ENCODE results near the gene HPS4. TPM values are rescaled to one million over a fixed set of nuclear protein-coding genes. Genes with fewer than 3 reads are reported as not detected.
A peak's percentile ranks its signal among the peaks of the same experiment; 100 is the strongest.

HPS4 gene
- polyA plus RNA-seq, 1 of the 3 experiments (the other 2 are of a cell fraction): 22.5 TPM

DNA sequence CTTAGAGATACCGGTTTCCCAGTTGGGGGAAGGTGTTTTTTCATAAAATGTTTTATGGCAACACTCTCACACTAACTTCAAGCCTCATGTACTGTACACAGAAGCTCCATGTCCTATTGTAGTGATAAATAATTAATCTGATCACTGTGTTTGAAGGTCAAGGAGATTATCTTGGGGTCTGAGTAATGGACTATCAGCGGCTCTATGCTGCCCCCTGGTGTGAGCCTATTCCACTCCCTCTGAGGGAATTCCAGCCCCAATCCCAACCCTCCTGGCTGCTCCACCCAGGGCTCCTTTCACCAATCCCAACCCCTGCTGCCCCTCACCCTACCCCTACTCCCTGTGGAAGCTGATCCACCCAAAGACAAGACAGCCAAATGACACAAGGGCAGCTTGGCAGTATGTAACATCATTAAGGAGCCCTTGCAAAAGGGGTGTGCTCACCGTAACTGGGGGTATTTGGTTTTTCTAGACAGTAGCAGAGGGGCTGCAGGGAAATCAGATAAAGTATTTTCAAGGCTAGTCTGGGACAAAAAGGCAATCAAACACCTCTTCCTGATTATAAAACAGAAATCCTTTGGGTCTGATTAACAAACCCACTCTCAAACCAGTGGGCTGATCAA is 22.3 kb downstream of the HPS4 start:
- Histone ChIP-seq H3F3A (replicated peaks; ENCODE audit: insufficient read depth) (peaks cover 3% of the 10 kb centered on the region), H3K4me2 (no peak overlapping the region), H3K4me1 (ENCODE audit: control insufficient read depth in 1 of 2, insufficient read depth in 2 of 2, low read depth in 1 of 2, low read length in 1 of 2) (peaks cover 0 to 2% of the 10 kb centered on the region in 2 experiments; a peak in 2 of 4 replicates), H2AFZ (ENCODE audit: low read depth) (no peak overlapping the region), H4K20me1 (ENCODE audit: insufficient read depth) (peaks cover 5% of the 10 kb centered on the region), H3K36me3 (replicated peaks in 1 of 2; ENCODE audit: control insufficient read depth in 1 of 2, insufficient read depth in 2 of 2, low read length in 1 of 2) (peaks cover 14 to 74% of the 10 kb centered on the region in 2 experiments), H3K9me2 (no peaks in the 10 kb centered on the region), H3K27me3 (ENCODE audit: insufficient read depth) (no peaks in the 10 kb centered on the region), H3K9ac (no peak overlapping the region), H3K9me3 (no peaks in the 10 kb centered on the region), H3K27ac (ENCODE audit: low read depth in 2 of 2, low read length in 1 of 2) (no peak overlapping the region), H3K4me3 (ENCODE audit: low read depth in 2 of 2, low read length in 1 of 2) (no peak overlapping the region; a peak in 1 of 4 replicates), H3K79me2 (ENCODE audit: insufficient read depth) (peaks cover 8% of the 10 kb centered on the region)
- POLR2A ChIA-PET: no interaction called here
- TF ChIP-seq SMC3 (IDR thresholded peaks at IDR 0.05; ENCODE audit: low read depth, low read length): peak; percentile 90
- peak; percentile 93 for TF ChIP-seq CTCF (IDR thresholded peaks at IDR 0.05)
- TF ChIP-seq FOXM1 (IDR thresholded peaks at IDR 0.05; ENCODE audit: low read depth): no peak
- no peak for TF ChIP-seq FOXJ3 (CRISPR knock-in tag; IDR thresholded peaks at IDR 0.05)
- no peak for TF ChIP-seq REST (IDR thresholded peaks at IDR 0.05; ENCODE audit: low read depth, low read length)
- peak; percentile 80 for TF ChIP-seq RAD21 (IDR thresholded peaks at IDR 0.05; ENCODE audit: low read length)
- 33% methylated on average over 3 of the region's 3 CpGs for WGBS (ENCODE audit: low lambda C conversion rate)
- DNase-seq: peak; percentile 84
- CTCF ChIA-PET: interaction anchor here (0.6 to 6.2 kb wide), 49 partner anchors 8 to 687 kb away, joined by 3 to 99 read pairs (median 7); partner anchors contain the start of genes HPS4 and SRRD

GRCh38 chr22:26460202-26460601 is 23.4 kb downstream of the HPS4 start:
- H3K36me3 ChIP-seq (replicated peaks in 1 of 2; ENCODE audit: control insufficient read depth in 1 of 2, insufficient read depth in 2 of 2, low read length in 1 of 2): peaks cover 12 to 65% of the 10 kb centered on the region in 2 experiments
- ChIA-PET CTCF (interaction anchor here (0.6 to 6.2 kb wide), 36 partner anchors 8 to 687 kb away, joined by 3 to 99 read pairs (median 7); partner anchors contain the start of genes HPS4 and SRRD), POLR2A (no interaction called here)
- H3K27ac ChIP-seq (ENCODE audit: low read depth in 2 of 2, low read length in 1 of 2): no peak overlapping the region
- no peak for DNase-seq
- H3F3A ChIP-seq (replicated peaks; ENCODE audit: insufficient read depth): peaks cover 3% of the 10 kb centered on the region
- peaks cover 0 to 2% of the 10 kb centered on the region in 2 experiments; a peak in 2 of 4 replicates for H3K4me1 ChIP-seq (ENCODE audit: control insufficient read depth in 1 of 2, insufficient read depth in 2 of 2, low read depth in 1 of 2, low read length in 1 of 2)
- H3K27me3 ChIP-seq (ENCODE audit: insufficient read depth): no peaks in the 10 kb centered on the region
- H4K20me1 ChIP-seq (ENCODE audit: insufficient read depth): peaks cover 5% of the 10 kb centered on the region
- H3K79me2 ChIP-seq (ENCODE audit: insufficient read depth): peaks cover 8% of the 10 kb centered on the region
- no peaks in the 10 kb centered on the region for H3K9me2 ChIP-seq
- H3K4me2 ChIP-seq: no peak overlapping the region
- no peak overlapping the region for H2AFZ ChIP-seq (ENCODE audit: low read depth)
- H3K4me3 ChIP-seq (ENCODE audit: low read depth in 2 of 2, low read length in 1 of 2): no peak overlapping the region
- H3K9ac ChIP-seq: no peak overlapping the region
- 90% methylated on average over 6 of the region's 6 CpGs for WGBS (ENCODE audit: low lambda C conversion rate)
- H3K9me3 ChIP-seq: no peaks in the 10 kb centered on the region
- no peak for TF ChIP-seq TEAD4 (IDR thresholded peaks at IDR 0.05; ENCODE audit: borderline replicate concordance, insufficient read depth)
- no peak for TF ChIP-seq MEF2A (IDR thresholded peaks at IDR 0.05; ENCODE audit: borderline replicate concordance, low read depth)
- TF ChIP-seq FOSL2 (IDR thresholded peaks at IDR 0.05; ENCODE audit: borderline replicate concordance, low read depth): no peak
- TF ChIP-seq MAX (IDR thresholded peaks at IDR 0.05; ENCODE audit: low read depth): no peak
- TF ChIP-seq ELF1 (IDR thresholded peaks at IDR 0.05): no peak
- TF ChIP-seq TAF1 (IDR thresholded peaks at IDR 0.05; ENCODE audit: borderline replicate concordance, low read depth, low read length): no peak
- no peak for TF ChIP-seq NRF1 (IDR thresholded peaks at IDR 0.05; ENCODE audit: low read depth, low read length)
- no peak for TF ChIP-seq POLR2AphosphoS5 (IDR thresholded peaks at IDR 0.05; ENCODE audit: low read depth, low read length)
- no peak for TF ChIP-seq FOXM1 (IDR thresholded peaks at IDR 0.05; ENCODE audit: low read depth)
- no peak for TF ChIP-seq EP300 (IDR thresholded peaks at IDR 0.05; ENCODE audit: borderline replicate concordance in 1 of 2, low read depth in 1 of 2, low read length in 1 of 2)
- TF ChIP-seq CHD2 (IDR thresholded peaks at IDR 0.05; ENCODE audit: low read length, partially characterized antibody): no peak
- TF ChIP-seq, protein P1, sequence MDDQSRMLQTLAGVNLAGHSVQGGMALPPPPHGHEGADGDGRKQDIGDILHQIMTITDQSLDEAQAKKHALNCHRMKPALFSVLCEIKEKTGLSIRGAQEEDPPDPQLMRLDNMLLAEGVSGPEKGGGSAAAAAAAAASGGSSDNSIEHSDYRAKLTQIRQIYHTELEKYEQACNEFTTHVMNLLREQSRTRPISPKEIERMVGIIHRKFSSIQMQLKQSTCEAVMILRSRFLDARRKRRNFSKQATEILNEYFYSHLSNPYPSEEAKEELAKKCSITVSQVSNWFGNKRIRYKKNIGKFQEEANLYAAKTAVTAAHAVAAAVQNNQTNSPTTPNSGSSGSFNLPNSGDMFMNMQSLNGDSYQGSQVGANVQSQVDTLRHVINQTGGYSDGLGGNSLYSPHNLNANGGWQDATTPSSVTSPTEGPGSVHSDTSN (IDR thresholded peaks at IDR 0.05): no peak
- TF ChIP-seq, protein P2, sequence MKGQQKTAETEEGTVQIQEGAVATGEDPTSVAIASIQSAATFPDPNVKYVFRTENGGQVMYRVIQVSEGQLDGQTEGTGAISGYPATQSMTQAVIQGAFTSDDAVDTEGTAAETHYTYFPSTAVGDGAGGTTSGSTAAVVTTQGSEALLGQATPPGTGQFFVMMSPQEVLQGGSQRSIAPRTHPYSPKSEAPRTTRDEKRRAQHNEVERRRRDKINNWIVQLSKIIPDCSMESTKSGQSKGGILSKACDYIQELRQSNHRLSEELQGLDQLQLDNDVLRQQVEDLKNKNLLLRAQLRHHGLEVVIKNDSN (IDR thresholded peaks at IDR 0.05; ENCODE audit: borderline replicate concordance, low read depth): no peak

Data from SK-N-SH (cell line).